SH-SY5Y (cell line): ENCODE data around the gene LIN37.

ENCODE experiments used
- GATA2 ChIP-seq: IDR thresholded peaks from 2 replicates; pipeline ENCODE4 v1.6.1; 2011; ENCODE audit warnings: mild to moderate bottlenecking, low read depth, low read length
- GATA3 ChIP-seq: IDR thresholded peaks from 2 replicates; pipeline ENCODE4 v1.6.1; 2011; ENCODE audit warnings: low read depth, mild to moderate bottlenecking, low read length, moderate library complexity

LIN37 gene

DNA sequence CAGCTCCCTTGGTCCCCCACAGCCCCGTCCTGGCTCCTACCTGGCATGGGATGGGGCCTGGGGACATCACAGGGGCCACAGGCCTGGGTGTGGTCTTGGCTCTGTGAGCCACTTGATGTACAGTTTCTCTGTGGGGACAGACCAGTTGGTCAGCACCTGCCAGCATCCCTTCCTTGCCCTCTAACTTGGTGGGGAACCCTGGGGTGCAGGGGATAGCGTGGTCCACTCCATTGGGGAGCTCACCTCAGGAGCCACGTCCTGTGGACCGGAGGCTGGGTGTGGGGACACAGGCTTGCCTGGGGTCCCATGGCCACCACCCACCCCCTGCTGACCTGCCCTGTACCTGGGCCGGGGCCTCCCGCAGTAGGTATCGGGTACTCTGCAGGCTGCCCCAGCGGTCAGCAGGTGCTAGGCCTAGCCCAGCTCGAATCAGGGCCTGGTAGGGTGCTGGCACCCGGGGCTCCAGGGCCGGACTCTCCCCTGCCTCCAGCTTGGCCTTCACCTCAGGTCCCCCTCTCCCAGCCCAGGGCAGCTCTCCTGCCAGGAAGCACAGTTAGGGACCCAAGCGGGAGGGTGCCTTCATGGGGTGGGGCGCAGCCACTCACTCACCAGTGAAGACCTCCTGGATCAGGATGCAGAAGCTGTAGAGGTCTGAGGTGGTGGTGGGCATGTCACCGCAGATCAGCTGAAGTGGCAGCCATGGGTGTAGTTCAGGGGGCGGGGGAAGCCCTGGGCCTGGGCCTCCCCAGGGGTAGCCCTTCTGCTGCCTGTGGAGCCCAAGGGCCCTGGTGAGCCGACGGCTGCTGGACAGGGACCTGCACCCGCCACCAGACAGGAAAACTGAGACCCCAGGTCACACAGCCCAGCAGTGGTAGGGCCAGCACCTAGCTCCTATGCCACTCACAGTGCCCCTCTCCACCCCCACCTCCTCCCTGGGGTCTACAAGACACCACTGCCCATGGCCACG, 41.9 kb downstream of the LIN37 start:
- TF ChIP-seq GATA3 (no peak), GATA2 (no peak)

DNA sequence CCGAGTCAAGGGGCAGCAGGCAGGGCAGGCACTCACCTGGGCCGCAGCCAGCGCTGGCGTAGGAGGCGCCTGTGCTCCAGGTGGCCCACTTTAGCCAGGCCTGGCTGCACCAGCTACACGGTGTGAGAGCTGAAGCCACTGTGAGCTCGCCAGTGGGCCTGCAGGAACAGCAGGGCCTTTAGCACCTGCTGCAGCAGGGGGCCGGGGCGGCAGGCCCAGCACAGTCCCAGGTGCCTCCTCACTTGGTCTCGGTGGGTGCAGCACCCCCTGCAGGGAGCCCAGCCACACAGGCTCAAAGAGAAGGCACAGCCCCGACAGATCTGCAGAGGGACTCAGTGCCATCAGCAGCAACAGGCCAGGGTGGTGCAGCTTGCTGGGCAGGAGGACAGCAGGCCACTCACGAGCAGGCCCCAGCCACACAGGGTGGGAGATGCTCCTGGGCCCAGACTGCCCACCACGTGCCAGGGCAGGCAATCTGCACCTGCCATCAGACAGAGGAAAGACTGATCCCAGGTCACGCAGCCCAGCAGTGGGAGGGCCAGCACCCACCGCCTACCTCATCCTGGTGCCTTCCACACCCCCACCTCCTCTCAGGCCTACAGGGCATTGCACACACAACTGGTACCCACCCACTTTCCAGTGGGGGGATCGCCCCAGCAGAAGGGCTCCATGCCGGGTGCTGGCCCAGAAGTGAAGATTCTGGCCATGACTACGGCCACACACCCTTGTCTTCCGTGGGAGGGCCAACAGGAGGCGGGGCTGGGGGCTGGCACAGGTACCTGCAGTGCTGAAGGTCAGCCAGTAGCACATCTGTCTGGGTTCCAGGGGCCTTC, 42.8 kb downstream of the LIN37 start:
- TF ChIP-seq GATA3 (no peak), GATA2 (no peak)

GRCh38 chr19:35791814-35792279, 43.5 kb downstream of the LIN37 start:
- TF ChIP-seq GATA2, result no peak
- TF ChIP-seq GATA3, result no peak

DNA sequence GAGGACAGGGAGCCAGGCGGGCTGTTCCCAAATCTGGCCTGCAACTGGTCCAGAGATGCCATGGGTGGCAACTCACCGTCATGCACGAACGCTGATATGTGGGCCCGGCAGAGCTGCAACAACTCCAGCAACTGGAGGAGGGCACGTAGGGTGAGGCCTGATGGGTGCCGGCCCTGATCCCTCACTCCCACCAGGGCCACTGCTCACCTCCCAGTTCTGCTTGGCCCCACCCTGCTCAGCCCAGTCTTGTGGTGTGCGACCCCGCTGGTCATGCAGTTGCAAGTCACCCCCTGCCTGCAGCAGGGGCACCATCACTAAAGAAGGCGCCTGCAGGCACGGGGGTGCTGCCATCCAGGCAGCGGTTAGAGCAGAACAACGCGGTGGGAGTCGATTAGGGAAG, 43.9 kb downstream of the LIN37 start:
- TF ChIP-seq GATA3 (no peak), GATA2 (no peak)

- no peak for TF ChIP-seq GATA3
Observed at GRCh38 chr19:35792888-35793287, 44.5 kb downstream of the LIN37 start.

DNA sequence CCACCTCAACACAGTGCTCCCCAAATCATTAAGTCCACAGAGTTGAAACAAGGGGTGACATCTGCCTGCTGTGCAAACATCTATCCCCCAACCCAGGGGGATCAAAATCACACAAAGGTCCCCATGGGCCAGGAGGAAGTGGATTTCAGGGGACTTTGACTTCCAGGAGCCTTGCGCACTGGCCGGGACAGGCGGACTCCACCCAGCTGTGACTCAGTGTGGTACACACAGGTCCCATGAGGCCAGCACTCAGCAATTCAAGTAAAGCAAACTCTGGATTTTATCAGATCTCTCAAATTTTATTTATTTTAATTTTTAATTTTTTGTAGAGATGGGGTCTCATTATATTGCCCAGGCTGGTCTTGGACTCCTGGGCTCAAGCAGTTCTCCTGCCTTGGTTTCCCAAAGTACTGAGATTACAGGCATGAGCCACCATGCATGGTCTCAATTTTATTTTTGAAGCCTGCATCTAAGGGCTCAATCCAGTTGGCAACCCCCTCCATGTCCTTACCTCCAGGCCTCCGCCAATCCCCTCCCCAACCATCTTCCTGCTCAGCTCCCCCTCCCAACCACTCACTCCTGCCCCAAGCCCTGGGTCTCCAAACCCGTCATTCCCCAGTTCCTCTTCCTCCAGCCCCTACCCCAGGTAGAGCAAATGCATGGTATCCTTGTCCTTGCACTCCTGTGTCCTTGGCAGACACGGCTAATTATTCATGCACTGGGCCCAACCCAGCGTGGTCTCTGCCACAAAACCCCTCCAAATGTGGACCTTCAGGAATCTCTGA, 45.2 kb downstream of the LIN37 start:
- TF ChIP-seq GATA2, result no peak
- no peak for TF ChIP-seq GATA3

DNA sequence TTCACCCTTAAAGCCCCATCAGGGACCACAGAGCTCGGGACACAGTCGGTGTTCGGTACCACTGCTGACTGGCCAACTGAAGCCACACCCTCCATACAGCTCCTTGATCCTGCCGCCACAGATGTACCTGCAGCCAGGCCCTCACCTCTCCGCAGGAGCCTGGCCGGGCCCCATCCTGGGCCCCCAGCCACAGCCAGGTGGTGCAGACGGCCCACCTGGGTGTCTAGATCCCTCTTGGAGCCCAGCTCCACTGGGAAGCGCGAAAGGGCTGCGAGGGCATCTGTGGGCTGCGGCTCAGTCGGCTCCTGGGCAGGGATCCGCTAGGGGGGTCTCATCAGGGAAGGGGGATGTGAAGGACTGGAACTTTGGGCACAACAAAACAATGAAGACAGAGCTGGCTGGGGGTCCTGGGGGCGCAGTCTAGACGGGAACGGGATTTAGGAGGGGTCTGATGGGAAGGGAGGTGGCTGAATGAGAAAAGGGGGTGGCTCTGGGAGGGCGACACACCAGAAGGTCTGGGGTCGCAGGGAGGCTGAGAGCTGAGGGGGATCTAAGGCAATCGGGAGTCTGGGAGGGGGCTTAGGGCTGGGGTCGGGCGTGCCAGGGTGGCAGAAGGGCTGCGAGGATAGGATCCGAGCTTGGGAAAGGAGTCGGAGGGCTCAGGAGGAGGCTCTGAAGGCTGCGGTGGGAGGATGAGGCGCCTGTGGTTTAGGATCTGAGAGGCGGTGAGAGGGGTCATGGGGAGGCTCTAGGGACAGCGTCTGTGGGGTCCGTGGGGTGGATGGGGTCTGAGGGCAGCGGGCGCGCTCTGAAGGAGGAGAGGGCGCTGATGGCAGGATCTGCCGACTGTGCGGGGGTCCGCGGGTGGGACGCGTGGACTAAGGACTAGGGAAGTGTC, 48.5 kb downstream of the LIN37 start:
- TF ChIP-seq GATA2 (no peak), GATA3 (no peak)

GRCh38 chr19:35797663-35798062, 49.3 kb downstream of the LIN37 start:
- no peak for TF ChIP-seq GATA3
- TF ChIP-seq GATA2, result no peak

- TF ChIP-seq GATA2, result no peak
- TF ChIP-seq GATA3, result no peak
Observed at GRCh38 chr19:35801828-35802227, 53.5 kb downstream of the LIN37 start.
